Spleen (tissue), 11 donors: ENCODE results near the gene CHCHD6. TPM values are rescaled to one million over a fixed set of nuclear protein-coding genes. Genes with fewer than 3 reads are reported as not detected.

Experiments used
- DNase-seq: peaks from one replicate; pipeline ENCODE4 v3.0.0-alpha.2; 2020
- H3K27ac ChIP-seq, 8 donors: fragments of 200-600 bp; sonication (generic) in 7 of 8; 1 replicate in 4 of 8; 2 replicates in 4 of 8; pipeline versions ENCODE4 v1.5.0 to v1.8.0; 2016 to 2021; ENCODE audit warnings: inconsistent platforms in 4 of 8, mild to moderate bottlenecking in 4 of 8, moderate library complexity in 1 of 8
- H3K27me3 ChIP-seq, 7 donors: fragments of 200-600 bp; sonication (generic) in 6 of 7; replicated peaks in 1 of 7; 1 replicate in 4 of 7; 2 replicates in 3 of 7; pipeline versions ENCODE4 v1.5.0 to v1.8.0; 2016 to 2021; ENCODE audit warnings: inconsistent platforms in 3 of 7, mild to moderate bottlenecking in 1 of 7
- H3K36me3 ChIP-seq, 6 donors: fragments of 200-600 bp; sonication (generic) in 5 of 6; 1 replicate in 4 of 6; 2 replicates in 2 of 6; pipeline versions ENCODE4 v1.5.0 to v1.8.0; 2016 to 2021; ENCODE audit warnings: inconsistent platforms in 2 of 6
- H3K4me1 ChIP-seq, 6 donors: fragments of 200-600 bp; sonication (generic) in 5 of 6; 1 replicate in 3 of 6; 2 replicates in 3 of 6; pipeline versions ENCODE4 v1.5.0 to v1.8.0; 2016 to 2021; ENCODE audit warnings: inconsistent platforms in 3 of 6
- H3K4me3 ChIP-seq, 8 donors: fragments of 200-600 bp; sonication (generic) in 7 of 8; 1 replicate in 4 of 8; 2 replicates in 4 of 8; pipeline versions ENCODE4 v1.5.0 to v1.8.0; 2016 to 2021; ENCODE audit warnings: inconsistent platforms in 4 of 8, mild to moderate bottlenecking in 4 of 8, moderate library complexity in 2 of 8
- H3K9me3 ChIP-seq, 8 donors: fragments of 200-600 bp; sonication (generic) in 7 of 8; 1 replicate in 4 of 8; 2 replicates in 4 of 8; pipeline versions ENCODE4 v1.5.0 to v1.8.0; 2016 to 2021; ENCODE audit warnings: inconsistent platforms in 4 of 8
- CTCF ChIP-seq, 11 experiments: fragments of 200-600 bp in 7 of 11; fragments of 450-650 bp in 4 of 11; sonication (generic) in 4 of 11; IDR thresholded peaks in 8 of 11; conservative IDR thresholded peaks in 3 of 11; 1 replicate in 7 of 11; 2 replicates in 4 of 11; pipeline versions ENCODE4 v1.4.0 to v1.8.0; 2016 to 2021; ENCODE audit warnings: antibody characterized with exemption in 11 of 11, inconsistent platforms in 4 of 11, mild to moderate bottlenecking in 1 of 11
- POLR2A ChIP-seq, 3 donors: fragments of 450-650 bp; IDR thresholded peaks; one replicate each; pipeline ENCODE4 v1.5.1; 2017; ENCODE audit warnings: antibody characterized with exemption in 3 of 3, mild to moderate bottlenecking in 1 of 3
- POLR2AphosphoS5 ChIP-seq, 3 donors: sonication (generic); formaldehyde crosslinking; IDR thresholded peaks; one replicate each; pipeline ENCODE4 v1.5.1; 2017; ENCODE audit warnings: antibody characterized with exemption in 3 of 3
- whole genome bisulfite sequencing, 5 donors: extraction: QIAGEN DNeasy Blood & Tissue Kit in 3 of 5; methylation state at CpG; one replicate each; pipeline versions ENCODE4 v1.1.5 to v1.1.7; 2013 to 2018; 5-methylcytosine and 5-hydroxymethylcytosine counted together
- intact Hi-C: fragments of 100-400 bp; cut with DNase I; formaldehyde crosslinking; loops from one replicate; pipeline ENCODE4 v1.15.0; 2023; ENCODE audit warnings: low total_unique reads
- polyA plus RNA-seq, 3 donors: library from polyadenylated mRNA; stranded (reverse); fragments of 200-250 nt; gene quantifications; one replicate each; pipeline ENCODE4 v1.2.1, GENCODE V29; 2013
- total RNA-seq, 7 donors: library from RNA; depleted of rRNA in 3 of 7; stranded (reverse); fragments of >200 nt in 3 of 7; fragmentation: NEBNext Ultra II Directional in 4 of 7; extraction: Animal tissue kit (Norgen Biotek cat#: 25700) in 4 of 7; gene quantifications; one replicate each; pipeline versions ENCODE4 v1.1.0 to v1.2.1, GENCODE V29; 2016 to 2021
- donor health status: healthy with polysubstance abuse.
- donor health status: DM: no; HTN: no; CAD: no; lungs with moderate emphysema.
- donor health status: DM: no; HTN: no; CAD: no.
- donor health status: Bipolar disorder and iron deficiency.
- donor health status: healthy.
- donor health status: DM: no; HTN: no; CAD: no.
- donor health status: DM: yes; HTN: yes; CAD: no.

CHCHD6 gene
- total and polyA plus RNA-seq, 10 donors, result 6.3 to 39.1 (median 11.8) TPM

DNA sequence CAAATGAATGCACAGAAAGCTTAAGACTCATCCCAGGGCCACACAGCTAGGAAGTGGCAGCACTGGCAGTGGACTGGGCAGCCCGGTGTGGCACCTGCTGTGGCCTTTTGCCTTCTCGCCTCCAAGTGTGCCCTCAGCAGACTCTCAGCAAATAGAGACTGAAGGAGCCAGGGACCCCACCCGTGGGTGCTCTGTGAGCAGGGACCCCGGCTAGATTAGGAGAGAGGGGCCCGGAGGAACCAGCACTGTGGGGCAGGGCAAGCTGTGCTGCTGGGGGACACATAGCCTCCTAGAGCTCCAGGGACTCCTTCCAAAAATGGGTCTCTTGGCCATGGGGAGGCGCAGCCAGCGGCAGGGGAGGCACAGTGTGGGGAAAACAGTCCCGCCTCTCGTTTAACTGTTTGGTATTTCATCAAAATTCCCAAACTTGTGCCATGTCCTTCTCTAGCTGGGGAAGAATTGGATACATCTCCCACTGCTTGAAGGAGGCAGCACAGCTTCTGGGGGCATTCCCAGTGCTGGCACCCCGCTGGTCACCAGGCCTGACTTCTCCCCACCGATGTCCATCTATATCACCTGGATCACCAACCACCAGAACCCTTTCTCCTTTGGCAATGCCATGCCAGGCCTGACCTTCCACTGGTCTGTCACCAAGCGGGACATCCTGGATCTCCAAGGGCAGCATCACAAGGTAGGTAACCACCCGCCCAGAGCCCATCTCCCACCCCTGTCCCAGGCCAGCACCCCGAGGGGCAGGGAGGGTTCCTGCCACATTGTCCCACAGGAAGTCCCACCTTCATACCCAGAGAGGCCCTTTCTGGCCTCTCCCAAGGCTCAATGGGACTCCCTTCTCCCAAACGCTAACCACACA, 37.1 kb upstream of the CHCHD6 start:
- TF ChIP-seq POLR2A (IDR thresholded peaks at IDR 0.05), result no peak
- TF ChIP-seq POLR2AphosphoS5 (IDR thresholded peaks at IDR 0.05), result no peak
- no peak for TF ChIP-seq CTCF (IDR thresholded peaks at IDR 0.05 in 8 of 11, conservative IDR thresholded peaks at IDR 0.05 in 3 of 11)
- Histone ChIP-seq H3K4me3 (no peak overlapping the region), H3K4me1 (no peaks in the 10 kb centered on the region), H3K27ac (no peak overlapping the region), H3K27me3 (peaks cover 0 to 36% (median 0%) of the 10 kb centered on the region in 7 donors), H3K9me3 (peaks cover 0 to 13% (median 0%) of the 10 kb centered on the region in 8 donors), H3K36me3 (no peaks in the 10 kb centered on the region)
- DNase-seq, result peak; percentile 60
- intact Hi-C loops, result no loop called here
- WGBS, 5 donors, result 82 to 91% (median 87%) methylated on average over 12 to 15 of the region's 15 CpGs

DNA sequence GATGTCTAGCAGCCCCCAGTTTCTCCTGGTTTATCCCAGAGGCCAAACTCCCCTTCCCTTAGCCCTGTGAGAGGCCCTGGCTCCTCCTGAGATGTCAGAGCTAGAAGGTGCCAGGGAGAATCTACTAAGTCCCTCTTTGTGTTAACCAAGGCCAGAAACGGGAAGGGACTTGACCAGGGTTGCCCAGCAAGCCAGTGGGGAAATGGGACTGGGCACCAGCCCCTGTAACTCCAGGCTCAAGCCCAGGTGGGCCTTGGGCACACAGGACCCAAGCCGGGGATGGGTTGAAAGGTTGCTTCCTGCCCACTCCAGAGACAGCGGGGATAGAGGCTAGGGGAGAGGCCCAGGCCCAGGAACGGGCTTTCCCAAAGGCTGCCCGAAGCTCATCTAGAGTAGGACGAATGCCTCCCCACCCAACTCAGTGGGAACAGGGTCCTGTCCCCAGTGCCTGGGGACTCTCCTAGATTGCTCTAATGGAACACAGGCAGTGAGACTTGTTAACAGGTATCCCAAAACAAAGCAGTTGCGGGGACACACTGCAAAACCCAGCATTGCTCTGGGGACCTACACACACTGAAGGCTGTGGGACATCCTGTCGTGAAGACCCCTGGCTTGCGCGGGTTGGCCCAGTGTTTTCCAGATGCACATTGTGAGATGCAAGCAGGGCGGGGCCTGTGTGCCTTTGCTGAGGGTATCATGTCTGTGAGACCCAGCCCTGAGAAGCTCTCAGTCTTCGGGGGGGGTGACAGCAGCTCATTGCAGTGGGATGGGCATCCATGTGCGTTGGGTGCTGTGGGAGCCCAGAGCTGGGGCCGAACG, 36.2 kb upstream of the CHCHD6 start:
- DNase-seq, result peak; percentile 59
- peaks cover 0 to 13% (median 0%) of the 10 kb centered on the region in 8 donors for H3K9me3 ChIP-seq
- H3K27ac ChIP-seq, result no peak overlapping the region
- no peaks in the 10 kb centered on the region for H3K4me1 ChIP-seq
- WGBS, 5 donors, result 85 to 95% (median 90%) methylated on average over 15 of the region's 15 CpGs
- intact Hi-C loops, result no loop called here
- TF ChIP-seq CTCF (IDR thresholded peaks at IDR 0.05 in 8 of 11, conservative IDR thresholded peaks at IDR 0.05 in 3 of 11) (no peak), POLR2AphosphoS5 (IDR thresholded peaks at IDR 0.05) (no peak), POLR2A (IDR thresholded peaks at IDR 0.05) (no peak)
- H3K4me3 ChIP-seq, result no peak overlapping the region
- H3K36me3 ChIP-seq, result no peaks in the 10 kb centered on the region
- peaks cover 0 to 27% (median 0%) of the 10 kb centered on the region in 7 donors for H3K27me3 ChIP-seq

- TF ChIP-seq CTCF (IDR thresholded peaks at IDR 0.05 in 8 of 11, conservative IDR thresholded peaks at IDR 0.05 in 3 of 11) (no peak), POLR2A (IDR thresholded peaks at IDR 0.05) (no peak), POLR2AphosphoS5 (IDR thresholded peaks at IDR 0.05) (no peak)
- Histone ChIP-seq H3K4me3 (no peak overlapping the region), H3K4me1 (no peaks in the 10 kb centered on the region), H3K36me3 (no peaks in the 10 kb centered on the region), H3K9me3 (peaks cover 0 to 20% (median 5%) of the 10 kb centered on the region in 8 donors), H3K27ac (no peak overlapping the region), H3K27me3 (peaks cover 0 to 18% (median 0%) of the 10 kb centered on the region in 7 donors)
- WGBS, 5 donors, result 81 to 91% (median 90%) methylated on average over 7 to 13 of the region's 13 CpGs
- intact Hi-C loops, result no loop called here
- DNase-seq, result peak; percentile 68
Observed at GRCh38 chr3:126668450-126669401, 35.3 kb upstream of the CHCHD6 start.
